GM11168 (cell line): ENCODE measurements around the gene RIC8A.
"Not testable (repeated sequence)": the region's sequence is repeated elsewhere in the genome, so short reads cannot be mapped to it uniquely, and the experiment has no call there.

Experiments
- in situ Hi-C: fragments of 300-500 bp; cut with MboI; formaldehyde crosslinking; loops from one replicate; pipeline ENCODE4 v1.12.0; 2022; ENCODE audit warnings: low sequenced_read_pairs; ENCODE audit not compliant: unreplicated experiment

RIC8A gene

GRCh38 chr11:214083-214482 is 6.6 kb downstream of the RIC8A start:
- in situ Hi-C loops, result loop anchor here (10.0 kb wide), 1 partner anchor 551 kb away; no protein-coding TSS in a partner anchor

- in situ Hi-C loops, result loop anchor here (10.0 kb wide), 1 partner anchor 549 kb away; no protein-coding TSS in a partner anchor
These were observed 8.1 kb downstream of the RIC8A start for GRCh38 chr11:215581-216037.

GRCh38 chr11:216081-216974 is 8.8 kb downstream of the RIC8A start:
- in situ Hi-C loops, result loop anchor here (10.0 kb wide), 1 partner anchor 548 kb away; no protein-coding TSS in a partner anchor

- in situ Hi-C loops, result loop anchor here (10.0 kb wide), 1 partner anchor 547 kb away; no protein-coding TSS in a partner anchor
These were observed 10.2 kb downstream of the RIC8A start for GRCh38 chr11:217704-218103.

GRCh38 chr11:218815-219593 is 11.5 kb downstream of the RIC8A start:
- in situ Hi-C loops, result loop anchor here (10.0 kb wide), 1 partner anchor 546 kb away; no protein-coding TSS in a partner anchor

- in situ Hi-C loops, result not testable (repeated sequence)
These were observed 13.2 kb downstream of the RIC8A start for GRCh38 chr11:220641-221215.

- in situ Hi-C loops, result no loop called here
These were observed 14.0 kb downstream of the RIC8A start for GRCh38 chr11:221539-221938.

GRCh38 chr11:221998-222789 is 14.7 kb downstream of the RIC8A start:
- in situ Hi-C loops, result no loop called here

GRCh38 chr11:223026-223789 is 15.7 kb downstream of the RIC8A start:
- in situ Hi-C loops, result no loop called here

GRCh38 chr11:223884-224283 is 16.4 kb downstream of the RIC8A start:
- in situ Hi-C loops, result no loop called here

- in situ Hi-C loops, result no loop called here
These were observed 16.9 kb downstream of the RIC8A start for GRCh38 chr11:224424-224823.

GRCh38 chr11:225734-226453 is 18.4 kb downstream of the RIC8A start:
- in situ Hi-C loops, result no loop called here

- in situ Hi-C loops, result no loop called here
These were observed 20.4 kb downstream of the RIC8A start for GRCh38 chr11:227824-228379.

GRCh38 chr11:230431-230830 is 22.9 kb downstream of the RIC8A start:
- in situ Hi-C loops, result no loop called here

- in situ Hi-C loops, result no loop called here
These were observed 25.5 kb downstream of the RIC8A start for GRCh38 chr11:232783-233565.

GRCh38 chr11:235180-235579 is 27.7 kb downstream of the RIC8A start:
- in situ Hi-C loops, result no loop called here

GRCh38 chr11:235609-235996 is 28.1 kb downstream of the RIC8A start:
- in situ Hi-C loops, result no loop called here
